ENCODE results near the gene KCNH1.

Gene KCNH1

GRCh38 chr1:210917560-210918169, 216.3 kb downstream of the KCNH1 start:
- no peak for DNase-seq

GRCh38 chr1:210916548-210916947, 217.4 kb downstream of the KCNH1 start:
- no peak for DNase-seq

GRCh38 chr1:210915890-210916507, 217.9 kb downstream of the KCNH1 start:
- no peak for DNase-seq

GRCh38 chr1:210912752-210913151, 221.2 kb downstream of the KCNH1 start:
- no peak for DNase-seq

- no peak for DNase-seq
These were observed 223.8 kb downstream of the KCNH1 start for GRCh38 chr1:210910020-210910575.

- DNase-seq: no peak
These were observed 225.2 kb downstream of the KCNH1 start for GRCh38 chr1:210908791-210909190.

- DNase-seq: no peak
These were observed 225.7 kb downstream of the KCNH1 start for GRCh38 chr1:210908257-210908656.

- DNase-seq: no peak
These were observed 226.6 kb downstream of the KCNH1 start for GRCh38 chr1:210907251-210907805.

GRCh38 chr1:210905944-210906453, 227.9 kb downstream of the KCNH1 start:
- no peak for DNase-seq

- no peak for DNase-seq
These were observed 228.5 kb downstream of the KCNH1 start for GRCh38 chr1:210905365-210905904.

- no peak for DNase-seq
These were observed 231.8 kb downstream of the KCNH1 start for GRCh38 chr1:210901981-210902770.

- DNase-seq: no peak
These were observed 233.1 kb downstream of the KCNH1 start for GRCh38 chr1:210900820-210901219.

- DNase-seq: no peak
These were observed 233.9 kb downstream of the KCNH1 start for GRCh38 chr1:210900079-210900478.

- DNase-seq: no peak
These were observed 234.3 kb downstream of the KCNH1 start for GRCh38 chr1:210899676-210900075.

GRCh38 chr1:210898473-210898872, 235.5 kb downstream of the KCNH1 start:
- DNase-seq: no peak

- no peak for DNase-seq
These were observed 250.1 kb downstream of the KCNH1 start for GRCh38 chr1:210883821-210884220.

- no peak for DNase-seq
These were observed 251.3 kb downstream of the KCNH1 start for GRCh38 chr1:210882414-210883221.

- no peak for DNase-seq
These were observed 255.4 kb downstream of the KCNH1 start for GRCh38 chr1:210878564-210878963.

- no peak for DNase-seq
These were observed 257.7 kb downstream of the KCNH1 start for GRCh38 chr1:210876275-210876674.

GRCh38 chr1:210866532-210866931, 267.4 kb downstream of the KCNH1 start:
- no peak for DNase-seq

- DNase-seq: no peak
These were observed 276.2 kb downstream of the KCNH1 start for GRCh38 chr1:210857705-210858104.

- no peak for DNase-seq
These were observed 276.7 kb downstream of the KCNH1 start for GRCh38 chr1:210857146-210857663.
